ENCODE measurements around the gene LRMDA. TPM values are rescaled to one million over a fixed set of nuclear protein-coding genes. Genes with fewer than 3 reads are reported as not detected.

The LRMDA gene
- total RNA-seq, 1 donor from 2014 or later: 29.9 TPM

DNA sequence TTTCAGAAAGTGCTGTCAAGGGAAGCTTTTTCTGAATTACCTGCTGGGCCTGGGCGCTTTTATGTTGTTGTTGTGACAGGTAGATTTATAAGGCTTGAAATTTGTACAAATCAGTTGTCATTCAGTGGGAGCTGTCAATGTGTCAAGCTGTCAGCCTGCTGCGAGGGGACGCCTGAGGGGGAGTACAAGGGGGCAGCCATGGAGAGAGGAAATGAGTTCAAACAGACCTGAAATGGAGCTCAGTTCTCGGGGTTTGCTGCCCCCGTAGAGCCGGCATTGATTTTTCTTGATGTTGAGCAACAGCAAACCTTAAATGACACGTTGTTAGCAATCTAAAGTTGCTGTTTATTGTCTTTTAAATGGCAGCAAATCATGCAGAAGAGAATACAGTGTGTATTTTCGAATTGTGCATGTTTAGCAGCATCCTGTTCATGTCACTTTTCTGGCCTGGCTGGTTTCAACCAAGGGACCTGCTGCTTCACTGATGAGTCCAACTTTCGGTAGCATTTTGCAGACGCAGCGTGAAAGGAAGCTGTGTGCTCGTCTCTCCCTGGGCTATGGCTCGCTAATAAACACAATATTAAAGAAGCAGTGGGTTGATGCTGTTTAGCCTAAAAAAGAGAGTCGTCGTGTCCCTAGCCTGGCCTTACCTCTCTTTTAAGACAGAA is 166.5 kb downstream of the LRMDA start:
- ATAC-seq (no peak), DNase-seq (no peak)
- intact Hi-C loops (cut with DNase I): no loop called here
- Histone ChIP-seq H3K36me3 (no peaks in the 10 kb centered on the region), H3K27ac (no peak overlapping the region), H3K4me1 (peaks cover 9% of the 10 kb centered on the region), H3K4me3 (no peak overlapping the region), H3K27me3 (ENCODE audit: low read depth) (no peaks in the 10 kb centered on the region), H3K9me3 (no peaks in the 10 kb centered on the region)
- TF ChIP-seq, protein P1, sequence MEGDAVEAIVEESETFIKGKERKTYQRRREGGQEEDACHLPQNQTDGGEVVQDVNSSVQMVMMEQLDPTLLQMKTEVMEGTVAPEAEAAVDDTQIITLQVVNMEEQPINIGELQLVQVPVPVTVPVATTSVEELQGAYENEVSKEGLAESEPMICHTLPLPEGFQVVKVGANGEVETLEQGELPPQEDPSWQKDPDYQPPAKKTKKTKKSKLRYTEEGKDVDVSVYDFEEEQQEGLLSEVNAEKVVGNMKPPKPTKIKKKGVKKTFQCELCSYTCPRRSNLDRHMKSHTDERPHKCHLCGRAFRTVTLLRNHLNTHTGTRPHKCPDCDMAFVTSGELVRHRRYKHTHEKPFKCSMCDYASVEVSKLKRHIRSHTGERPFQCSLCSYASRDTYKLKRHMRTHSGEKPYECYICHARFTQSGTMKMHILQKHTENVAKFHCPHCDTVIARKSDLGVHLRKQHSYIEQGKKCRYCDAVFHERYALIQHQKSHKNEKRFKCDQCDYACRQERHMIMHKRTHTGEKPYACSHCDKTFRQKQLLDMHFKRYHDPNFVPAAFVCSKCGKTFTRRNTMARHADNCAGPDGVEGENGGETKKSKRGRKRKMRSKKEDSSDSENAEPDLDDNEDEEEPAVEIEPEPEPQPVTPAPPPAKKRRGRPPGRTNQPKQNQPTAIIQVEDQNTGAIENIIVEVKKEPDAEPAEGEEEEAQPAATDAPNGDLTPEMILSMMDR (IDR thresholded peaks at IDR 0.05): no peak

DNA sequence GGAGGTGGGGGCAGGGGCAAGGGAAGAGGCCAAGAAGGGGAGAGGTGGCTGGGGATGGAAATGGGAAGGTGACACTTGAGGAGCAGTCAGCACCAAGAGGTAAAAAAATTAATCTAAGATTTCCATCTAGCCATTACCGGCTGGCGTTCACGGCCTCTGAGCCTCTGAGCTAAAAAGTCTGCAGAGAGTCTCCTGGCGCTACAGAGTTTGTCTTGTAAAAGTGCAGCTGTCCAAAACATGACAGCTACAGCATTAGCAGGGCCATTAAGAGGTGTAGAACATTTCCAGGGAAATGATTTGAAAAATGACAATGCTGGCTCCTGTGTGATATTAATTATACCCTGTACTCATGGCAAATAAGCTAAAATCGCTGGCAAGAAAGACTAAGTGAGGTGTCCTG is 167.6 kb downstream of the LRMDA start:
- no peak for DNase-seq
- Histone ChIP-seq H3K36me3 (no peaks in the 10 kb centered on the region), H3K27me3 (ENCODE audit: low read depth) (no peaks in the 10 kb centered on the region), H3K4me1 (peaks cover 9% of the 10 kb centered on the region), H3K4me3 (no peak overlapping the region), H3K9me3 (no peaks in the 10 kb centered on the region), H3K27ac (no peak overlapping the region)
- TF ChIP-seq, protein P1 (IDR thresholded peaks at IDR 0.05): no peak
- ATAC-seq: no peak
- intact Hi-C loops (cut with DNase I): no loop called here

DNA sequence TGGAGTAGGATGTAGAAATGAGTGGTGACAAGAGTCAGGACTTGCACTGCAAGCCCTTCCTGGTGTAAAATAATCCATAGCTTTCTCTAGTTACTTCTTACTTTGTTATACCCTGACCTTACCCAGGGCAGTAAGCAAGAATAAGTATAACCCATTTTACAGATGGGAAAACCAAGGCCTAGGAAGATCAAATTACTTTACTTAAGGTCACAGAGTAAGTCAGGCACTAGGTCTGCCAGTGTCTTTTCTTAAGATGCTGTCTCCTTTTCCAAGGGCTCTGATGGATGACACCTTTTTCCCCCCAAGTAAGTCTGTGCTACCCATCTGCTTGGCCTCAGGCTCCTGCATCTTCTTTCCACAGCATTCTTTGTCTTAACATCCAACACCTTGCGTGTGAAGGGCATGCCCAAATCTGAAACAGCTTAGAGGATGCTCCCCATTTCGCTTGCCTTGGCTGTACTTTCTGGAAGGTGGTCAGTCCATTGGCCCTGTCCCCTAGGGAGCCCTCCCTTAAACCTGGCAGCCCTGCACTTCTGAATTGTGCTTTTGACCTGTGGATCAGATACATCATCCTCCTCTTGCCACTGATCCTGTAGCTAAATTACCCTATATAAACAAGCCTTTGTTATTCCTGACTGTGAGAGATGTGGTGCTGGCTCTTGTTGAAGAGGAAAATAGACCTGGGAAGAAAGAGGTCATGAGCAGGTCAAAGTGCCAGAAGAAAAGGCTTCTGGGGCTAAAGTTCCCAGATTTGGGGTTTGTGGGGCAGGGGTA is 168.6 kb downstream of the LRMDA start:
- no peak overlapping the region for H3K27ac ChIP-seq
- ATAC-seq: no peak

DNA sequence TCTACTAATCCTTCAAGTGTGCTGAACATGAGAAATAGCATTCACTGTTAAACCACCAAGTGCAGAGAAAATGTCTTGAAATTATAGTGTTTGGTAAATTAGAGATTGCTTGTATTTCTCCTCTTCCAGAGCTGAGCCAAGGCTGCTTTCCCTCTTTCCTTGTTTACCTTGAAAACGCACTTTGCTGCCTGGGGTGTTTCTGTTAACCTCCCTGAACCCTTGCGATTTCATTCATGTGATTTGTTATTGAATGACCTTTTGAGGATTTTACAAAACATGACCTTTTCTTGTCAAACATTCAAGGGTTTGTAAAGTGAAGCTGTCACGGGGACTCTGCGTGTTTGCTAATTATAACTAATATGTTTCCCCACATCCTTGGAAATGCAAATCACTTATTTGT is 169.4 kb downstream of the LRMDA start:
- TF ChIP-seq, protein P1 (IDR thresholded peaks at IDR 0.05): no peak
- Histone ChIP-seq H3K9me3 (no peaks in the 10 kb centered on the region), H3K4me3 (no peak overlapping the region), H3K27ac (no peak overlapping the region), H3K27me3 (ENCODE audit: low read depth) (no peaks in the 10 kb centered on the region), H3K4me1 (peaks cover 9% of the 10 kb centered on the region), H3K36me3 (no peaks in the 10 kb centered on the region)
- intact Hi-C loops (cut with DNase I): no loop called here
- ATAC-seq (no peak), DNase-seq (no peak)

More for the DNA sequence above, 168.6 kb downstream of the LRMDA start:
- intact Hi-C loops (cut with DNase I): no loop called here
- Histone ChIP-seq H3K36me3 (no peaks in the 10 kb centered on the region), H3K9me3 (no peaks in the 10 kb centered on the region), H3K4me3 (no peak overlapping the region), H3K4me1 (peaks cover 9% of the 10 kb centered on the region), H3K27me3 (ENCODE audit: low read depth) (no peaks in the 10 kb centered on the region)
- TF ChIP-seq, protein P1 (IDR thresholded peaks at IDR 0.05): no peak
- no peak for DNase-seq

DNA sequence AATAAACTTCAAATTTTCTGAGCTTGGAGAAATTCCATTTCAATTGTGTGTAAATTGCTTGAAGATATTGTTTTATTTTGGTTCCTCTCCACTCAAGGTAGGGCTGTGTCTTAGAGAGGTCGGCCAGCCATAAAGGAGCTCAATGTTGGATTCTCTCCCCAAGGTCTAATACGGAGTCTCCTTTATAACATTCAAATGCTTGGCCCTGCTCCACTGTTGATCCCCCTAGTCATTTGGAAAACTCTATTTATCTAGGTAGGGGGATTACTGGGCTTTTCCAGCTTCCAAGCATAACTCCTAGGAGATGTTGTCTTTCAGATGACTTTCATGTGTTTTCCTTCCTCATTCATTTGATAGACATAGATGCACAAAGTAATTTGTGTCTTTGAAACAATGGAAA is 170.9 kb downstream of the LRMDA start:
- Histone ChIP-seq H3K4me1 (peaks cover 14% of the 10 kb centered on the region), H3K27ac (no peak overlapping the region), H3K9me3 (no peaks in the 10 kb centered on the region), H3K36me3 (no peaks in the 10 kb centered on the region), H3K27me3 (ENCODE audit: low read depth) (no peaks in the 10 kb centered on the region), H3K4me3 (no peak overlapping the region)
- intact Hi-C loops (cut with DNase I): no loop called here
- no peak for ATAC-seq
- no peak for DNase-seq
- TF ChIP-seq, protein P1 (IDR thresholded peaks at IDR 0.05): no peak
